ENCODE data around the gene PRDM16. TPM values are rescaled to one million over a fixed set of nuclear protein-coding genes. Genes with fewer than 3 reads are reported as not detected.

Gene PRDM16
- total and polyA plus RNA-seq, 2 of the 8 experiments (the other 6 are each of a cell fraction or from before 2014, with no cell fraction given) = 0.39 to 0.43 TPM

DNA sequence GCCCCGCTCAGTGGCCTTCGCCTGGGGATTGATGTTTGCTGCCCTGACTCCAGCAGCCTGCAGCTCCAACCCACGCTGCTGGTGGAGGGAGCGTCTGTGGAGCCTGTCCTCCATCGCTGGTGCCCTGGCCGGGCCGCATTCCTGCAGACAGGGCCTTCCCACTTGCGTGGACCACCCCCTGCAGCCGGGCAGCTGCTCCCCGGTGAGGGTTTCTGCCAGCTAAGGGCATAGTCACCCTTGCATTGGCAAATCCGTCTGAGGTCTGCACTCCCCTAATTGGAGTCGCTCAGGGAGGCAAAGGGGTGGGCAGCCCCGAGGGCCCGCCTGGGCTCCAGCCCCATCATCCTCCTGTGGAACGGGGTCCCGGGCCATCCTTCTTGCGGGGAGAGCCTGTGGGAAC, 43.5 kb downstream of the PRDM16 start:
- POLR2A ChIA-PET (ENCODE audit: partially characterized antibody) = no interaction called here
- TF ChIP-seq, protein P1, sequence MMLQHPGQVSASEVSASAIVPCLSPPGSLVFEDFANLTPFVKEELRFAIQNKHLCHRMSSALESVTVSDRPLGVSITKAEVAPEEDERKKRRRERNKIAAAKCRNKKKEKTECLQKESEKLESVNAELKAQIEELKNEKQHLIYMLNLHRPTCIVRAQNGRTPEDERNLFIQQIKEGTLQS (IDR thresholded peaks at IDR 0.05; ENCODE audit: insufficient read depth, low read depth, low read length) = no peak
- TF ChIP-seq ASH2L (IDR thresholded peaks at IDR 0.05; ENCODE audit: low read length) (no peak), KDM5A (IDR thresholded peaks at IDR 0.05; ENCODE audit: low read length) (no peak), HDAC2 (IDR thresholded peaks at IDR 0.05; ENCODE audit: borderline replicate concordance in 1 of 2, low read depth in 2 of 2, low read length in 2 of 2) (no peak), CBX5 (IDR thresholded peaks at IDR 0.05; ENCODE audit: low read depth, low read length) (no peak), SP2 (IDR thresholded peaks at IDR 0.05; ENCODE audit: low read length) (no peak), NRF1 (IDR thresholded peaks at IDR 0.05; ENCODE audit: low read depth, low read length) (no peak)
- TF ChIP-seq, protein P2, sequence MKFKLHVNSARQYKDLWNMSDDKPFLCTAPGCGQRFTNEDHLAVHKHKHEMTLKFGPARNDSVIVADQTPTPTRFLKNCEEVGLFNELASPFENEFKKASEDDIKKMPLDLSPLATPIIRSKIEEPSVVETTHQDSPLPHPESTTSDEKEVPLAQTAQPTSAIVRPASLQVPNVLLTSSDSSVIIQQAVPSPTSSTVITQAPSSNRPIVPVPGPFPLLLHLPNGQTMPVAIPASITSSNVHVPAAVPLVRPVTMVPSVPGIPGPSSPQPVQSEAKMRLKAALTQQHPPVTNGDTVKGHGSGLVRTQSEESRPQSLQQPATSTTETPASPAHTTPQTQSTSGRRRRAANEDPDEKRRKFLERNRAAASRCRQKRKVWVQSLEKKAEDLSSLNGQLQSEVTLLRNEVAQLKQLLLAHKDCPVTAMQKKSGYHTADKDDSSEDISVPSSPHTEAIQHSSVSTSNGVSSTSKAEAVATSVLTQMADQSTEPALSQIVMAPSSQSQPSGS (IDR thresholded peaks at IDR 0.05; ENCODE audit: low read length) = no peak
- TF ChIP-seq, protein P3, sequence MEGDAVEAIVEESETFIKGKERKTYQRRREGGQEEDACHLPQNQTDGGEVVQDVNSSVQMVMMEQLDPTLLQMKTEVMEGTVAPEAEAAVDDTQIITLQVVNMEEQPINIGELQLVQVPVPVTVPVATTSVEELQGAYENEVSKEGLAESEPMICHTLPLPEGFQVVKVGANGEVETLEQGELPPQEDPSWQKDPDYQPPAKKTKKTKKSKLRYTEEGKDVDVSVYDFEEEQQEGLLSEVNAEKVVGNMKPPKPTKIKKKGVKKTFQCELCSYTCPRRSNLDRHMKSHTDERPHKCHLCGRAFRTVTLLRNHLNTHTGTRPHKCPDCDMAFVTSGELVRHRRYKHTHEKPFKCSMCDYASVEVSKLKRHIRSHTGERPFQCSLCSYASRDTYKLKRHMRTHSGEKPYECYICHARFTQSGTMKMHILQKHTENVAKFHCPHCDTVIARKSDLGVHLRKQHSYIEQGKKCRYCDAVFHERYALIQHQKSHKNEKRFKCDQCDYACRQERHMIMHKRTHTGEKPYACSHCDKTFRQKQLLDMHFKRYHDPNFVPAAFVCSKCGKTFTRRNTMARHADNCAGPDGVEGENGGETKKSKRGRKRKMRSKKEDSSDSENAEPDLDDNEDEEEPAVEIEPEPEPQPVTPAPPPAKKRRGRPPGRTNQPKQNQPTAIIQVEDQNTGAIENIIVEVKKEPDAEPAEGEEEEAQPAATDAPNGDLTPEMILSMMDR (IDR thresholded peaks at IDR 0.05; ENCODE audit: control extremely low read depth in 1 of 3, insufficient read depth in 1 of 3, low read depth in 1 of 3, low read length in 3 of 3) = no peak

More for the DNA sequence above, 43.5 kb downstream of the PRDM16 start:
- H3K4me1 ChIP-seq (replicated peaks in 1 of 4; ENCODE audit: control insufficient read depth in 3 of 4, insufficient read depth in 4 of 4, low read length in 3 of 4) = no peaks in the 10 kb centered on the region
- H3K18ac ChIP-seq (ENCODE audit: extremely low read depth, low read length) = no peak overlapping the region
- DNase-seq (ENCODE audit: low read depth in 1 of 2, low spot score in 2 of 2) (no peak), FAIRE-seq (no peak)
- H2AFZ ChIP-seq (ENCODE audit: low read length) = no peak overlapping the region
- peaks cover 4% of the 10 kb centered on the region for H3K79me1 ChIP-seq (ENCODE audit: low read depth, low read length)
- no peak overlapping the region for H3K23ac ChIP-seq (ENCODE audit: insufficient read length)
- no peak overlapping the region for H3K4me2 ChIP-seq (ENCODE audit: insufficient read depth in 1 of 2, low read depth in 2 of 2, low read length in 2 of 2)
- no peaks in the 10 kb centered on the region; a peak in 2 of 7 replicates for H3K27me3 ChIP-seq (replicated peaks in 1 of 4; ENCODE audit: control insufficient read depth in 3 of 4, extremely low read depth in 1 of 4, insufficient read depth in 3 of 4, low read length in 3 of 4)
- H3K4ac ChIP-seq (replicated peaks; ENCODE audit: insufficient read length, low read depth, low read length) = no peak overlapping the region
- H2AK5ac ChIP-seq (ENCODE audit: low read depth, low read length) = no peak overlapping the region
- 89% methylated on average over 16 of the region's 17 CpGs; no CpG with 5 or more reads in 1 of the 2 experiments for WGBS, 2 experiments (ENCODE audit: extremely low coverage in 1 of 2, insufficient coverage in 1 of 2, insufficient read length in 1 of 2, insufficient replicate concordance in 2 of 2, low coverage in 1 of 2, low lambda C conversion rate in 2 of 2, missing lambda C conversion rate in 1 of 2)
- peaks cover 9 to 10% of the 10 kb centered on the region in 2 experiments for H3K9me3 ChIP-seq (ENCODE audit: insufficient read depth in 2 of 2, low read depth in 1 of 2, low read length in 1 of 2)
- no peak overlapping the region for H2BK120ac ChIP-seq (replicated peaks; ENCODE audit: low read depth, low read length)
- no peak overlapping the region for H4K91ac ChIP-seq (replicated peaks; ENCODE audit: insufficient read length, low read length)
- CTCF ChIA-PET (ENCODE audit: partially characterized antibody) = interaction anchor here (0.5 to 1.6 kb wide), 2 partner anchors 46 to 186 kb away, joined by 3 to 4 read pairs; no protein-coding TSS in a partner anchor
- no peak overlapping the region for H2BK12ac ChIP-seq (ENCODE audit: low read depth, low read length)
- no peaks in the 10 kb centered on the region for H3K79me2 ChIP-seq (ENCODE audit: control insufficient read depth in 1 of 2, insufficient read depth in 2 of 2, low read length in 2 of 2)
- peaks cover 0 to 2% of the 10 kb centered on the region in 2 experiments for H4K20me1 ChIP-seq (replicated peaks in 1 of 2; ENCODE audit: control insufficient read depth in 1 of 2, insufficient read depth in 2 of 2, low read length in 2 of 2)
- no peak overlapping the region for H3K14ac ChIP-seq (ENCODE audit: insufficient read length)
- H2BK5ac ChIP-seq (ENCODE audit: low read depth, low read length) = no peak overlapping the region
- H3K4me3 ChIP-seq (ENCODE audit: extremely low read depth in 1 of 4, insufficient read depth in 2 of 4, low read depth in 3 of 4, low read length in 4 of 4) = no peak overlapping the region
- H2BK15ac ChIP-seq (ENCODE audit: low read length) = no peak overlapping the region
- H2BK20ac ChIP-seq (ENCODE audit: low read length) = no peak overlapping the region
- no peak overlapping the region for H4K5ac ChIP-seq (ENCODE audit: insufficient read length, low read depth, low read length)
- H3K9ac ChIP-seq (replicated peaks in 1 of 4; ENCODE audit: extremely low read depth in 1 of 4, low read depth in 3 of 4, low read length in 3 of 4) = no peak overlapping the region
- peak overlapping the region; percentile 45; the same call in 1 of the 2 replicates for H4K8ac ChIP-seq (ENCODE audit: extremely low read depth, insufficient read depth, low read length)
- H3K27ac ChIP-seq (ENCODE audit: low read depth, low read length) = no peak overlapping the region
- no peaks in the 10 kb centered on the region for H3K23me2 ChIP-seq (ENCODE audit: low read depth, low read length)
- no peak overlapping the region for H3K56ac ChIP-seq (replicated peaks; ENCODE audit: insufficient read length, low read depth, low read length)
- H3K36me3 ChIP-seq (ENCODE audit: control insufficient read depth in 2 of 4, insufficient read depth in 4 of 4, low read length in 3 of 4) = no peaks in the 10 kb centered on the region

All from H1 (cell line).